ENCODE results near the gene APOBEC3C.
"Not testable (repeated sequence)": the region's sequence is repeated elsewhere in the genome, so short reads cannot be mapped to it uniquely, and the experiment has no call there.

The APOBEC3C gene

DNA sequence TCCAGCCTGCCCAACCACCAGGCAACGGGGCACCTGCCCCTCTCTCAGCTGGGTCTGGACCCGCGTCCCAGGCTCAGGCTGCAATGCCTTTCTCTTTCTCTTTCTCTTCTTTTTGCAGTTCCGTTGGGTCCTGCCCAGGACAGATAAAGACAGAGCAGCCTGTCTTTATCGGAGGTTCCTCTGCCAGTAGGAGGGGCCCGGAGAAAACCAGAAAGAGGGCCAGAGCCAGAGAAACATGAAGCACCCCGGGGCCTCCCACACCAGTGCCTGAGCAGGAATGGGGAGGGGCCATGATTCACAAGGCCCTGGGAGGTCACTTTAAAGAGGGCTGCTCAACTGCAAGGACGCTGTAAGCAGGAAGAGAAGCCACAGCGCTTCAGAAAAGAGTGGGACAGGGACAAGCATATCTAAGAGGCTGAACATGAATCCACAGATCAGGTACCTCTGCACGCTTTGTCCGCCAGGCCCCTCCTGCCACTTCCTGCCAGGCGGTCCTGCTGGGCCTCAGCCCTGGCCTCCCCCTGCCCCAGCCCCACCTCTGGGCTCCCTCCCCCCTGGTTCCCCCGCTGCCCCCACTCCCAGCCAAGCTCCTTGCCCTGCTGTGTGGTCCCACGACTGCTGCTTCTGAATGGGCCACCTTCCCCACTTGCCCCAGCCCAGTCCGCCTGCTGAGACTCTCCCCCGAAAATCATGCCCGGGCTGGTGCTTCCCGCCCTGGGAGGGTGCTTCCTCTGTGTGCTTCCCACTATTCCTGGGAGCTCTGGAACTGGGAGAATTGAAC is at the start of gene APOBEC3C:
APOBEC3C (plus strand) TSS at position 316 of the 781 bp plus-strand sequence; CDS start at position 422, 106 bp downstream.
- peak; percentile 51 for DNase-seq (ENCODE audit: low read depth)

DNA sequence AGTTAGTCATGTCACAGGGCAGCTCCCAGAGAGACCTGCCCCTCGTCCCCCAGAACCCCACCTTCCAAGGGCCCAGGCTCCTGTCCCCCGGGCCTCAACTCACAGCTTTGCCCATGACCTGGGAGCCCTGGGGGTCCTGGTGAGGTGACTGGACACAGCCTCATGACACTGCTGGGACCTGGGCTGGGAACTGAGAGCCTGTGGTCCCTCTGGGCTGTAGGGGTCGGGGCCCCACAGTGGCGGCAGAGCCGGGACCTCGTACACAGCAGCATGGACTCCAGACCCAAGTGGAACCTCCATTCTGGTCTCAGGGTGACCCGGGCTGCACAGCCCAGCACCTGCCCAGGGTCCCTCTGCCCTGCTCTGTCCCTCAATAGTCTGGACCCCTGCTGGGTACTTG is 49.8 kb upstream of the APOBEC3C start:
- DNase-seq (ENCODE audit: low read depth) = no peak

DNA sequence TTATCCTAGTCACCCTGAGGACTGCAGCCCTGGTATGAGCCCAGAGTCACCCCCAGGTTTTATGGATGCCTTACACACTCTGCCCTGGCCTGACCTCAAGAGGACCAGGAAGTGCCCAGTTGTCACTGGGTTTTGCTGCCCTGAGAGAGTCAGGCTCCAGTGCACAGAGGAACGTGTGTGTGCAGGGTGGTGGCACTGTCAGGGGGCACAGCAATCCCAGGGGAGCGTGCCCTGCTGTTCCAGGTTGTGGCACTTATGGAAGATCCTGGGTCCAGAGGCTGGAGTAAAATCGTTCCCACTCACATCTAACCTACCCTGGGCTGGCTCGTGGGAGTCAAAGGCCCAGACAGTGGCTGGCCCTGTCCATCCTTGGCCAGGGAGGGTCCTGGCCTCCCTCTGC is 49.1 kb upstream of the APOBEC3C start:
- DNase-seq (ENCODE audit: low read depth) = no peak

DNA sequence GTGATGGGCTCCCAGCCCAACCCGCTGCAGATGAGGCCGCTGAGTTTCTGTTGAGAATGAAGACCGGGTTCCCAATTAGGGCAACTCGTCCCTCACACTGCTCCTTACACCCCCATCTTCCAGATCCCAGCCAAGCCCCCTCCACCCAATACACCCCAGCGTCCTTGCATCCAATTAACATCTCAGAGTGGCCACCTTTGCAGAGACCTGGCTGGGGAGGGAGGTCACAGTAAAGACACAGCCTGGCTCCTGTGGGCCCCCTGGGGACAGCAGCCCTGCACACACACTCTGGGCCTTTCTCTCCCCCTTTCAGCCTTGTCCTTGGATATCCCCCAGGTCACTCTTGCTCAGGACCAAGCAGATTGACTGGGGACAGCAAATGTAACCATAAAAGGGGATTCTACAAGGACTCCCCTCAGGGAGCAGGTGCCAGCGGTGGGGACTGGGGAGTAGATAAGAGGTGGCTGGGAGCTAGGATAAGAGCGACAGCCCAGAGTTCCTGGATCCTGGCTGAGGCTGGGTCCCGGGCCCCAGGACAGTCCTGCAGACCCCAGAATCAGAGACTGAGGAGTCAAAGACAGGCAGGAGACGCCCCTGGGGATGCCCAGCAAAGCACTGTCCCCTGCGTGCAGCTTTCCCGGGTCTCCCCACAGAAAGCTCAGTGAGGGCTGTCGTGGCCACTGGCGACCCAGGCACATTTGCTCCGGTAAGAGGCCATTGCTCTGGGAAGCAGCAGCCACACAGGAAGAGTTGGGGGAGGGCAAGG is 48.3 kb upstream of the APOBEC3C start:
- DNase-seq (ENCODE audit: low read depth) = no peak

DNA sequence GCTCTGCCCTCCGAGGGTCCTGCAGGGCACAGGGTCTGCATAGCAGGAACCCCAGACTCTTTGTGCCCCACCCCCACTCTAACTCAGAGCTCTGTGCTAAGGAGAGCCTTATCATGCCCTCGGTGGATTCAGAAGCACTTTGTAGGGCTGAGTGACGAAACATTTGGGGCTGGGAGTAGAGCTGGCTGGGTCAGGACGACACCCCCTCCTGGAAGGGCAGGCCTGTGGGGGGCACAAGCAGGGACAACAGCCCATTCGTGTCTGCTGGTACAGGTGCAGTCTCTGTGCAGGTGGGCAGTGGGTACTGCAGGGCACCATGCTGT is 47.7 kb upstream of the APOBEC3C start:
- DNase-seq (ENCODE audit: low read depth) = no peak

DNA sequence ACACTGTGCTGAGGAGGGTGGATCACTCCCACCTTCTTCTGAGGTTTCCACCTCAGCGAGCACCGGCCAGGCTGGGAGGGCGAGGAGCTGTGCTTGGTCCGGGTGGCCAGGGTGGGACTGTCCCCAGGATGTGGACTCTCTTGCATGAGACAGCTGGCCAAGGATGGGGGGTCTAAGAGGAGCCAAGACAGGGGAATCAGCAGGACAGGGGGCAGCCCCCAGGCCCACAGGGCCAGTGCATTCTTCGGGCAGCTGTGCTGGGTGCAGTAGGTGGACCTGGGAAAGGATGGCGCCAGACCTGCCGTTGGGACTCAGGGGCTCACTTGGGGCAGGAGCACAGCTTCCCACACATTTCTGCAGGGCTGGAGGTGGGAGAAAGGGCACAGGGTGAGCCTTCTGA is 47.1 kb upstream of the APOBEC3C start:
- DNase-seq (ENCODE audit: low read depth) = no peak

DNA sequence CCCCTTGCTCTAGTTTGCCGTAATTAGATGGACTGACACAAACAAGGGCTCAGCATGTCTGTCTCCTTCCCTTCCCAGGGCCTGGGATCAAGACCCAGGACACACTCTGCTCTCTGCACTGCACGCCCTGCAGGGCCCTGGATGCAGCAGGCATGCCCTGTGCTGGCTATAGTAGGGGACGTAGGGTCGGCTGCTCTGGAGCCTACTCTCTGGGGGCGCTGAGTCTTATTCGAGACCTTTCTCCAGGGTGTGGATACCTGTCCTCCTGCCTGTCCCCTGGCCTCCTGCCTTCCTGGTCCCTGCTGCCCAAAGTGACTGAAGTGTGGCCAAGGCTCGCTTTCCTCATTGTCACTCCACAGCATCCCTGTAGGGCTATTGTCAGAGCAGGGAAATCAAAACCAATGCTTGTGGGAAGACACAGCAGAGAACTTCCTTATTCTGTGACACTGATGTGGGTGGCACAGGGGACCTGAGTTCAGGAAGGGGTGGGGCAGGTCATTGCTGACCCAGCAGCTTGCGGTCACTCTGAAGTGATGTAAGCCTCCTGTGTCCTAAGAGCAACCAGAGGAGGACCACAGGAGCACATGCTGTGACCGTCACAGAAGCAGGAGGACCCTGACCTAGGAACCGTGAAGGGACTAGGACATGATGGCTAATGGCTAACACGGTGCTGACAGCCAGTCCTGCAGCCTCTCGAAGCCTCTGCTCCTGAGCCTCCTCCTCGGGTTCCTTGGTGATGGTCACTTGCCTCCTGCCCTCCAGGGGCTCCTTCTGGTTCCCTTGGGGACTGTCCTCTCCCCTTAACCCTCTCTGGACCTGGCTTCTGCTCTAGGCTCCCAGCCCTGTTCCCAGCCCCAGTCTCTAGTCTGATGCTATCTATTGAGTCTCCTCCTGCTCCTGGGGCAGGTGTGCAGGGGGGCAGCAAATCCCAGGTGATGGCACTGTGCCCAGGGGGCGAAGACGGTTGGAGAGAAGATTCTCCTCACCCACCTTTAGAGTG is 46.3 kb upstream of the APOBEC3C start:
- no peak for DNase-seq (ENCODE audit: low read depth)

DNA sequence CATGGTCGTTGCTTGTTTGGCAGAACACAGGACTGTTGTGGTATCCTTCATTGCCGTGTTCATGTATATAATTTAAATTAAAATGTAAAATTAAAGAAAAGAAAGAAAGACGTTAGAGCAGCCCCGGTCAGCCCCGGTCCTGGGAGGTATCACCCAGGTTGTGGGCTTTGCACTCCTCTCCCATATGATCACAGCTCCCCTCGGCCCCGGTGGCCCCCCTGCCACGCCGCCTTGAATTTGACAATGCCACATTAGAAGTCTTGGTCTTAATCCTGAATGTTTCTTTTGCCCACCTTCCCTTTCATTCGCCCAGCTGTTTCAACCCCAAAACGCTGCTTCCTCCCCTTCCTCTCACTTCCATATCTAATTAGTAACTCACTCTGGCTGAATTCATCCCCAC is 45.3 kb upstream of the APOBEC3C start:
- DNase-seq (ENCODE audit: low read depth) = no peak

DNA sequence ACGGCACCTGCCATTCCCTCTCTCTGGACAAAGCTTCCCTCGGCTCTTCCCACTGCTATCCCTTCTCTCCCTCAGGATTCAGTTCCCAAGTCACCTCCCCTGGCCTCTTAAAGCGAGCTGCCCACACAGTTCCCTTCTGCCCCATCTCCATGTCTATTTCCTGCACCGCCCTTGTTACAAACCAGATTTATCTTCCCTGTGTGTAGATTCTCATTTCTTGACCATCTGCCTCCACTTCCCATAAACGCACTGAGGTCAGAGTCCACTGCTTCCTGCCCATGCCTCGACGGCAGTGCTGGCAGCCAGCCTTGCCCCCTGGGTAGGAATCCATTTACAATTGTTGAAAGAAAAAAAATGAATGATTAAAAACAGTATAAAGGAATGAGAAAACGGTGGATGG is 43.5 kb upstream of the APOBEC3C start:
- no peak for DNase-seq (ENCODE audit: low read depth)

DNA sequence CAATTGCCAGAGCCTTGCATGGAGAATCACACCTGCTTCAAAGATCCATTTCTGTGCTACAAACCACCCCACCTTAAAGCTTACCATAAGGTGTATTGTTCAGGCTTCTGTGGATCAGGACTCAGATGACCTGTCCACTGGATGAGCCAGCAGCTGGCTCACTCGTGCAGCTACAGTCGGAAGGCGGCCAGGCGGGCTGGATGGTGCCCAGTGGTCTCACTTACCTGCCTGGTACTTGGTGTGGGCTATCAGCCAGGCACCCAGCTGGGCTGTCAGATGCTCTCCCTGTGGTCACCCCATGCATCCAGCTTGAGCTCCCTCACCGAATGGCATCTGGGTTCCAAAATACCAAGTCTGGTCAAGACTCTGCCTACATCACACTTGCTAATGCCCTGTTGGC is 42.9 kb upstream of the APOBEC3C start:
- no peak for DNase-seq (ENCODE audit: low read depth)

DNA sequence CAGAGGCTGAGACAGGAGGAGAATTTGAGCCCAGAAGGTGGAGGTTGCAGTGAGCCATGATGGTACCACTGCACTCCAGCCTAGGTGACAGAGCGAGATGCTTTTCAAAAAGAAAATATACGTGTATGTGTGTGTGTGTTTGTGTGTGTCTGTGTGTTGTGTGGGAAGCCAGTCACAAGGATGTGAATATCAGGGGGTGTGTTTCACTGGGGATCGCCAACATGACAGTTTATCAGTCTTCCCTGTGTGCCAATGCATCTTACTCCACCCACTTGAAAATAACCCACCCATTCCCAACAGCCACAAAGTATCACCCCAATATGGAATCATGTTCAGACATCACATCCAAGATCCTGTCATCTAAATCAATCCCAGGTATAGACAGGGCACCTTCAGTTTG is 42.3 kb upstream of the APOBEC3C start:
- DNase-seq (ENCODE audit: low read depth) = no peak

DNA sequence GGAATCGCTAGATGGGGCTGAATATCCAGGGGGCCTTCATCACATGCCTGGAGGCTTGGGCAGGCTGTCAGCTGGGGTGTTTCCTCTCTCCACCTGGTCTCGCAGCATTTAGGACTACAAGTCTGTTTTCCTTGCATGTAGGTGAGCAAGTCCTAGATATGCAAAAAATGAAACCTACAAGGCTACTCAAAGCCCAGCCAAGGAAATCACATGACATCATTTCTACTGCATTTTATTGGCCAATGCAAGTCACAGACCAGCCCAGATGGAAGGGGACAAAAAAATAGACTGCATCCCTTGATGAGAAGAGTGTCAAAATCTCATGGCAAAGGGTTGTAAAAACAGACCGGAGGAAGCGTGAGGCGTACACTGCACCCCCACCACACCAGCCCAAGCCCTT is 41.5 kb upstream of the APOBEC3C start:
- DNase-seq (ENCODE audit: low read depth) = no peak

DNA sequence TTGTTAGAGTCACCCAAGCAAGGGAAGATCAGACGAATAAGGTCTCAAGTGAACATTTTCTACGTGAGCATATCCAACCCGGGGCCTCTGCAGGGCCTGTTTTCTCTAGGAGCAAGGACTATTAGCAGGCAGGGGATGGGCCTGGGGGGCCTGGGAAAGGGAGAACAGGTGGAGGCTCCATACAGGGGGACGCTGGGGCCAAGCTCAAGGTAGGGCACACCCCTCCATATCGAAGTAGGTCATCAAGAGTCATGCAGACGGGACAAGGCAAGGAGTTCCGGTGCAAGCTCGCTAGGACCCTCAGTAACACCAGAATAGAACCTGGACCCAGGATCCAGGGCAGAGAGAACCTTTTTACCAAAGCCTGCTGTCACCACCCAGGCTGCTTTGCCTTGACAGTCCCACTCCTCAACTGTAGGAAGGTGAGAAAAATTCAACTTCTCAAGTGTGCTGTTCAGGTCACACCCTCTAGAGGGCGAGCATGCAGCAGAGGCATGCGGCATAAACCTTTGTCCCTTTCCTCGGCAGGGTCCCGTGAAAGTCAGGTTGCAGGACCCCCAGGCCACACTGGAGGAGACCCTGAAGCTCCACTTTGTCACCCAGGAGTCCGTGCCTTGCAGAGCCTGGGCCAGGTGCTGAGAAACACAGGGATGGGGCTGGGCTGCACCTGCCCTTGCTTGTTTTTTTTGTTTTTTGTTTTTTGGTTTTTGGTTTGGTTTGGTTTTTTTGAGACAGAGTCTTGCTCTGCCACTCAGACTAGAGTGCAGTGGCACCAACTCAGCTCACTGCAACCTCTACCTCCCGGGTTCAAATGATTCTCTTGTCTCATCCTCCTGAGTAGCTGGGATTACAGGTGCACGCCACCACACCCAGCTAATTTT is 40.5 kb upstream of the APOBEC3C start:
- peak; percentile 33 for DNase-seq (ENCODE audit: low read depth)

DNA sequence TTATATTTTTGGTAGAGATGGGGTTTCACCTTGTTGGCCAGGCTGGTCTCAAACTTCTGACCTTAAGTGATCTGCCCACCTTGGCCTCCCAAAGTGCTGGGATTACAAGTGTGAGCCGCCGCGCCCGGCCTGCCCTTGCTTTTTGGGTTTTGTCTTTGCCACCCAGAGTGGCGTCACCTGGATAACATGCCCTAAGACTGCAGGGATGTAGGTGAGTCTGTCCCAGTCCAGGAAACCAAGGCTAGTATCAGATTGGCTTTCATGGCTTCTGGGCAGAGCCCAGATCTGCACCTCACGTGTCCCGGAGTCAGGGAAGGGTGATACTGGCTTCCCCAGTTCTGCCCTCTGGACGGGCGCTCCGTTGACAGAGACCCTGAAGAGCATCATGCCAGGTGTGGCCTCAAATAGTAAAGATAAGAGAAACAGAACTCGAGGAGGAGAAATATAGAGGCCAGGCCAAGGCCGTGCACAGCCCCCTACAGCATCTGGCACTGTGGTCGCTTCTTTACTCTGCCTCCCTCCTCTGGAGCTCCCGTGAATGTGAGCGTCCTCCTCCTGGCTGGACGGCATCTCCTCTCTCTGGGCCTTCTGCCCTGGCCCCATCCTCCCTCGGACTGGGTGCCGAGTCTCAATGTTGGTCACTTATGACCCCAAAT is 39.8 kb upstream of the APOBEC3C start:
- DNase-seq (ENCODE audit: low read depth) = no peak

DNA sequence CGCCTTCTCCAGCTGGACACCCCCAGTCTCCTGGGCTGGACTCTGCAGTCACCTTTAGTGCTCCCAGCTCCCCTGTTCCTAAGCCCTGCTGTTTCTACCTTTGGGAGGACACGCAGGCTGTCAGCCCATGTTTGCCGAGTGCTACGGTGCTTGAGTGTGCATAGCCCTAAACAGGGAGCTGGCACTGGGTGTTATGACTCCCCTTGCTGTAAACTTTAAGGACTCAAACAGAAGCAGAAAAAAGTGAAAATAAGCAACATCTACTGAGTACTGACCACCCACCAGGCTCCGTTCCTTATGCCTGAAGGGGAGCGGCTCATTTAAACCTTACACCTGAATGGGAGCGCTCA is 39.3 kb upstream of the APOBEC3C start:
- no peak for DNase-seq (ENCODE audit: low read depth)

DNA sequence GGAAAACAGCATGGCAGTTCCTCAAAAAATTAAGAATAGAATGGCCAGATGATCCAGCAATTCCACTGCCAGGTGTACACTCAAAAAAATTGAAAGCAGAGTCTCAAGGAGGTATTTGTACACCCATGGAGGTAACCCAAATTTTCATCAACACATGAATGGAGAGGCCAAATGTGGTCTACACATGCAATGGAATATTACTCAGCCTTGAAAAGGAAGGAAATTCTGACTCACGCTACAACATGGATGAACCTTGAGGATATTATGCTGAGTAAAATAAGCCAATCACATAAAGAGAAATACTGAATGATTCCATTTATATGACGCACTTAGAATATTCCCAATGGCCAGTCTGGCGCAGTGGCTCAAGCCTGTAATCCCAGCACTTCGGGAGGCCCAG is 36.8 kb upstream of the APOBEC3C start:
- not testable (repeated sequence) for DNase-seq (ENCODE audit: low read depth)

DNA sequence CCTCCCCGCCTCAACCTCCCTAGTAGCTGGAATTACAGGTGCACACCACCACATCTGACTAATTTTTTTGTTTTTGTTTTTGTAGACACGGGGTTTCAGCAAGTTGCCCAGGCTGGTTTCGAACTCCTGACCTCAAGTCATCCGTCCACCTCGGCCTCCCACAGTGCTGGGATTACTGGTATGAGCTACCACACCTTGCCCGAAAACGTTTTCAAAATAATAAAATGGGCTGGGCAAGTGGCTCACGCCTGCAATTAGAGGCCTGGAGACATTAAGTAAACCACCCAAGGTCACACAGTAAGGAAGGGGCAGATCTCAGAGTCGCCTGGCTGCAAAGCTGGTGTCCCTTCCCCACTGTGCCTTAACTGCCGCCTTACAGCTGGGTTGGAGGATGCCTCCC is 33.5 kb upstream of the APOBEC3C start:
- DNase-seq (ENCODE audit: low read depth) = not testable (repeated sequence)

DNA sequence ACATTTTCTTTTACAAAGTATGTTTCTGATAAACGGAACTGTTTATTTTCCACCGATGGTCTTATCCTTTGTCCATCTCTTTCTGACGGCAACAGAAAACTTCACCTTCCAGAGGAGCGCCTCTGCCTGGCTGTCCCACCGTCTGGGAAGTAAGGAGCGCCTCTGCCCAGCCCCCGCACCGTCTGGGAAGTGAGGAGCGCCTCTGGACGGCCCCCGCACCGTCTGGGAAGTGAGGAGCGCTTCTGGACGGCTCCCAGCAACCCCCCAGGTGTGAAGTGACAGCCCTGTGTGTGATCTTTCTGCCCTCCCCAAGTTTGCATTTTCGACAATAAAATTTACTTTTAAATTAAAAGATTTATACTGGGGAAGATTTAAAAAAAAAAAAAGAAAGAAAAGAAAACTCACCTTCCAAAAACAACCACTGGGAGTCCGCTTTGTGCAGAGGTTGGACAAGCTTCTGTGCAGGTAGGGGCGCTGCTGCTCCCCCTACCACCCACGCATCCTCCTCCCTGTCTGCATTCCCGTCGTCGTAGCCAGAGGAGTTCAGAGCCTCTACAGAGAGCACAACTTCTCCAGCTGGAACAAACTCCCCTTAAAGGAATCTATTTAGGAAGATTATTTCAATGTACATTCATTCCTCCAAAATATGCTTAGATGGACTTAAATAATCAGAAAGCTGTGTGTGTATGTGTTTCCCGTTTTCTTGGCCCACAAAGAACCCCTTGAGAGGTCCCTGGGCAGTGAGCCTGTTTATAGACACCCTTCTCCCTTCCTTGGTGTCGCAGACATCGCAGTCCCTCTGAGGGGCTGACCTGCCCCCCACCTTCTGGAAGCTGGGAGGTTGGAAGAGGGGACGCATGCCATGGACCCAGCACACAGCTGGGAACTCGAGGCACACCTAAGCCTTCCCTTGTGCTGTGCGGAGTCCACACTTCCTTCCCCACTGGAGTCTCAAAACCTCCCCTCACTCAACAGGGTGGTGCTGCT is 32.8 kb upstream of the APOBEC3C start:
- no peak for DNase-seq (ENCODE audit: low read depth)

DNA sequence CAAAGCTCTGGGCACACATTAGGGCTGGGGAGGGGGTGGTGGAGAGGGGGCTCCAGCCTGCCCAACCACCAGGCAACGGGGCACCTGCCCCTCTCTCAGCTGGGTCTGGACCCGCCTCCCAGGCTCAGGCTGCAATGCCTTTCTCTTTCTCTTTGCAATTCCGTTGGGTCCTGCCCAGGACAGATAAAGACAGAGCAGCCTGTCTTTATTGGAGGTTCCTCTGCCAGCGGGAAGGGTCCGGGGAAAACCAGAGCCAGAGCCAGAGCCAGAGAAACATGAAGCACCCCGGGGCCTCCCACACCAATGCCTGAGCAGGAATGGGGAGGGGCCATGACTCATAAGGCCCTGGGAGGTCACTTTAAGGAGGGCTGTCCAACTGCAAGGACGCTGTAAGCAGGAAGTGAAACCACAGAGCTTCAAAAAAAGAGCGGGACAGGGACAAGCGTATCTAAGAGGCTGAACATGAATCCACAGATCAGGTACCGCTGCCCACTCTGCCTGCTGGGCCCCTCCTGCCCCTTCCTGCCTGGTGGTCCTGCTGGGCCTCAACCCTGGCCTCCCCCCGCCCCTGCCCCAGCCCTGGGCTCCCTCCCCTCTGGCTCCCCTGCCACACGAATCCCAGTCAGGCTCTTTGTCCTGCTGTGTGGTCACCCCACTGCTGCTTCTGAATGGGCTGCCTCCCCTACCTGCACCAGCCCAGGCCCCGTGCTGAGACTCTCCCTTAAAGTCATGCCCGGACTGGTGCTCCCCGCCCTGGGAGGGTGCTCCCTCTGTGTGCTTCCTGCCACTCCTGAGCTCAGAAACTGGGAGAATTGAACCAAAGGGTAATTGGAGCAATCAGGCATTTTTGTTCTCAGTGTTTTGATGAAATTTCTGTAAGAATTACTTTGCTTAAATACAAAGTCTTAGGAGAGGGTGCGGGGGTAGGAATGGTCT is 31.8 kb upstream of the APOBEC3C start, which contains the start of gene APOBEC3B:
APOBEC3B (plus strand) TSS at position 356 of the 936 bp plus-strand sequence; CDS start at position 463, 107 bp downstream.
- peak; percentile 30 for DNase-seq (ENCODE audit: low read depth)
